ENCODE results near the gene SLK. TPM values are rescaled to one million over a fixed set of nuclear protein-coding genes. Genes with fewer than 3 reads are reported as not detected.

The SLK gene
- total RNA-seq, 4 donors from 2014 or later = 68.1 to 120 (median 80.4) TPM

GRCh38 chr10:103947799-103948516, 19.0 kb upstream of the SLK start:
- H3K27ac ChIP-seq = no peak overlapping the region
- no peak for DNase-seq
- H3K4me3 ChIP-seq = no peak overlapping the region
- no peaks in the 10 kb centered on the region for H3K27me3 ChIP-seq
- 73 to 87% methylated on average over 3 of the region's 3 CpGs for WGBS, 2 donors
- peaks cover 0 to 11% (median 0%) of the 10 kb centered on the region in 3 donors for H3K4me1 ChIP-seq
- no peaks in the 10 kb centered on the region for H3K36me3 ChIP-seq
- H3K9me3 ChIP-seq = no peaks in the 10 kb centered on the region
- TF ChIP-seq POLR2A (IDR thresholded peaks at IDR 0.05) (no peak), CTCF (IDR thresholded peaks at IDR 0.05) (no peak)
- intact Hi-C loops (cut with DNase I) = no loop called here

- no peaks in the 10 kb centered on the region for H3K27me3 ChIP-seq
- no peaks in the 10 kb centered on the region for H3K4me1 ChIP-seq
- intact Hi-C loops (cut with DNase I) = no loop called here
- no peak for TF ChIP-seq POLR2A (IDR thresholded peaks at IDR 0.05)
- no peak for TF ChIP-seq CTCF (IDR thresholded peaks at IDR 0.05)
- H3K9me3 ChIP-seq = no peaks in the 10 kb centered on the region
- no peak overlapping the region for H3K27ac ChIP-seq
- no peak for DNase-seq
- H3K4me3 ChIP-seq = no peak overlapping the region
- WGBS, 2 donors = 75 to 79% methylated on average over 4 of the region's 4 CpGs
- H3K36me3 ChIP-seq = no peaks in the 10 kb centered on the region
Measured at GRCh38 chr10:103949728-103950127, 17.2 kb upstream of the SLK start.

- no peaks in the 10 kb centered on the region for H3K27me3 ChIP-seq
- intact Hi-C loops (cut with DNase I) = no loop called here
- DNase-seq = no peak
- TF ChIP-seq POLR2A (IDR thresholded peaks at IDR 0.05) (no peak), CTCF (IDR thresholded peaks at IDR 0.05) (no peak)
- no peak overlapping the region for H3K27ac ChIP-seq
- WGBS, 2 donors = 72 to 78% methylated on average over 2 of the region's 2 CpGs
- H3K4me3 ChIP-seq = no peak overlapping the region
- no peaks in the 10 kb centered on the region for H3K36me3 ChIP-seq
- H3K9me3 ChIP-seq = no peaks in the 10 kb centered on the region
- H3K4me1 ChIP-seq = no peaks in the 10 kb centered on the region
Measured at GRCh38 chr10:103951183-103951582, 15.8 kb upstream of the SLK start.

- Histone ChIP-seq H3K9me3 (no peaks in the 10 kb centered on the region), H3K27me3 (no peaks in the 10 kb centered on the region), H3K36me3 (no peaks in the 10 kb centered on the region), H3K27ac (no peak overlapping the region), H3K4me1 (no peaks in the 10 kb centered on the region), H3K4me3 (no peak overlapping the region)
- intact Hi-C loops (cut with DNase I) = no loop called here
- WGBS, 2 donors = 61 to 69% methylated on average over 4 of the region's 4 CpGs
- TF ChIP-seq POLR2A (IDR thresholded peaks at IDR 0.05) (no peak), CTCF (IDR thresholded peaks at IDR 0.05) (no peak)
- no peak for DNase-seq
Measured at GRCh38 chr10:103951942-103952341, 15.0 kb upstream of the SLK start.

GRCh38 chr10:103954543-103954942, 12.4 kb upstream of the SLK start:
- Histone ChIP-seq H3K27ac (no peak overlapping the region), H3K4me1 (peaks cover 0 to 19% (median 10%) of the 10 kb centered on the region in 3 donors), H3K4me3 (no peak overlapping the region), H3K27me3 (no peaks in the 10 kb centered on the region), H3K36me3 (no peaks in the 10 kb centered on the region), H3K9me3 (no peaks in the 10 kb centered on the region)
- TF ChIP-seq CTCF (IDR thresholded peaks at IDR 0.05) = no peak
- no peak for TF ChIP-seq POLR2A (IDR thresholded peaks at IDR 0.05)
- WGBS, 2 donors = 88 to 95% methylated on average over 1 of the region's 1 CpG
- intact Hi-C loops (cut with DNase I) = no loop called here
- no peak for DNase-seq
